A673 (cell line): ENCODE results near the gene CALHM5.

Source experiments
- EZH2 ChIP-seq: fragments of 200-600 bp; sonication (generic); IDR thresholded peaks from 2 replicates; pipeline ENCODE4 v1.6.1; 2017; ENCODE audit warnings: borderline replicate concordance, low read depth, mild to moderate bottlenecking, mixed read lengths, antibody characterized with exemption, low read length; ENCODE audit not compliant: poor library complexity, severe bottlenecking
- TF ChIP-seq, protein P1 (sequence below): fragments of 300-800, 200-600 bp; sonication (generic); conservative IDR thresholded peaks from 2 replicates; pipeline ENCODE4 v1.5.1; 2017; ENCODE audit warnings: low read depth, mild to moderate bottlenecking, antibody characterized with exemption, low read length, moderate library complexity, mixed read lengths

- TF ChIP-seq, protein P1, sequence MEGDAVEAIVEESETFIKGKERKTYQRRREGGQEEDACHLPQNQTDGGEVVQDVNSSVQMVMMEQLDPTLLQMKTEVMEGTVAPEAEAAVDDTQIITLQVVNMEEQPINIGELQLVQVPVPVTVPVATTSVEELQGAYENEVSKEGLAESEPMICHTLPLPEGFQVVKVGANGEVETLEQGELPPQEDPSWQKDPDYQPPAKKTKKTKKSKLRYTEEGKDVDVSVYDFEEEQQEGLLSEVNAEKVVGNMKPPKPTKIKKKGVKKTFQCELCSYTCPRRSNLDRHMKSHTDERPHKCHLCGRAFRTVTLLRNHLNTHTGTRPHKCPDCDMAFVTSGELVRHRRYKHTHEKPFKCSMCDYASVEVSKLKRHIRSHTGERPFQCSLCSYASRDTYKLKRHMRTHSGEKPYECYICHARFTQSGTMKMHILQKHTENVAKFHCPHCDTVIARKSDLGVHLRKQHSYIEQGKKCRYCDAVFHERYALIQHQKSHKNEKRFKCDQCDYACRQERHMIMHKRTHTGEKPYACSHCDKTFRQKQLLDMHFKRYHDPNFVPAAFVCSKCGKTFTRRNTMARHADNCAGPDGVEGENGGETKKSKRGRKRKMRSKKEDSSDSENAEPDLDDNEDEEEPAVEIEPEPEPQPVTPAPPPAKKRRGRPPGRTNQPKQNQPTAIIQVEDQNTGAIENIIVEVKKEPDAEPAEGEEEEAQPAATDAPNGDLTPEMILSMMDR = no peak
- no peak for TF ChIP-seq EZH2
These were observed 48.1 kb upstream of the CALHM5 start for GRCh38 chr6:116463301-116463700.
